ENCODE results near the gene TPK1.

The TPK1 gene

GRCh38 chr7:144771174-144771573 is 64.7 kb downstream of the TPK1 start:
- TF ChIP-seq, protein P1, sequence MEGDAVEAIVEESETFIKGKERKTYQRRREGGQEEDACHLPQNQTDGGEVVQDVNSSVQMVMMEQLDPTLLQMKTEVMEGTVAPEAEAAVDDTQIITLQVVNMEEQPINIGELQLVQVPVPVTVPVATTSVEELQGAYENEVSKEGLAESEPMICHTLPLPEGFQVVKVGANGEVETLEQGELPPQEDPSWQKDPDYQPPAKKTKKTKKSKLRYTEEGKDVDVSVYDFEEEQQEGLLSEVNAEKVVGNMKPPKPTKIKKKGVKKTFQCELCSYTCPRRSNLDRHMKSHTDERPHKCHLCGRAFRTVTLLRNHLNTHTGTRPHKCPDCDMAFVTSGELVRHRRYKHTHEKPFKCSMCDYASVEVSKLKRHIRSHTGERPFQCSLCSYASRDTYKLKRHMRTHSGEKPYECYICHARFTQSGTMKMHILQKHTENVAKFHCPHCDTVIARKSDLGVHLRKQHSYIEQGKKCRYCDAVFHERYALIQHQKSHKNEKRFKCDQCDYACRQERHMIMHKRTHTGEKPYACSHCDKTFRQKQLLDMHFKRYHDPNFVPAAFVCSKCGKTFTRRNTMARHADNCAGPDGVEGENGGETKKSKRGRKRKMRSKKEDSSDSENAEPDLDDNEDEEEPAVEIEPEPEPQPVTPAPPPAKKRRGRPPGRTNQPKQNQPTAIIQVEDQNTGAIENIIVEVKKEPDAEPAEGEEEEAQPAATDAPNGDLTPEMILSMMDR (IDR thresholded peaks at IDR 0.05; ENCODE audit: low read length, missing control alignments): no peak
- DNase-seq (ENCODE audit: low read depth): no peak
- no peak overlapping the region for H3K4me3 ChIP-seq (replicated peaks; ENCODE audit: low read depth, low read length)

GRCh38 chr7:144769352-144769751 is 66.5 kb downstream of the TPK1 start:
- DNase-seq (ENCODE audit: low read depth): no peak
- TF ChIP-seq, protein P1 (IDR thresholded peaks at IDR 0.05; ENCODE audit: low read length, missing control alignments): no peak

GRCh38 chr7:144768633-144769032 is 67.2 kb downstream of the TPK1 start:
- DNase-seq (ENCODE audit: low read depth): no peak
- TF ChIP-seq, protein P1 (IDR thresholded peaks at IDR 0.05; ENCODE audit: low read length, missing control alignments): no peak
- no peak overlapping the region for H3K4me3 ChIP-seq (replicated peaks; ENCODE audit: low read depth, low read length)

More at GRCh38 chr7:144769352-144769751, 66.5 kb downstream of the TPK1 start:
- H3K4me3 ChIP-seq (replicated peaks; ENCODE audit: low read depth, low read length): no peak overlapping the region

- TF ChIP-seq, protein P1 (IDR thresholded peaks at IDR 0.05; ENCODE audit: low read length, missing control alignments): no peak
- no peak overlapping the region for H3K4me3 ChIP-seq (replicated peaks; ENCODE audit: low read depth, low read length)
- DNase-seq (ENCODE audit: low read depth): no peak
These were observed 72.6 kb downstream of the TPK1 start for GRCh38 chr7:144763291-144763690.

DNA sequence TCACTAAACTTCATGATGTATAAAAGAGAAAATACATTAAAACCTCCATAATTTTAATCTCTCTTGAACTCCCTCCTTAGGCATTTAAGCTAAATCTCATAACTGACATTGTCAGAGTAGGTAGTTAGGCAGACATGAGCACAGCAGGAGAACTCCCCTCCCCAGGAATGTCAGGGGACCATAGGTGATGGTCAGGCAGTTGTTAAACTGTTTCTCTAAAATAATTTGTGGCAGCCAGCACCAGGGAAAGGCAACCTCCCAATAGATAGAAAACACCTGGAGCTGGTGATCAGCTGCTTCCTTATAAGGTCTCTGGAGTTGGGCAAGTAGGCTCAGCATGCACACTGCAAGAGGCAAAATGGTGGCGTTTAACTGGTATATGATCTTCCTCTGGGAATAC is 73.0 kb downstream of the TPK1 start:
- no peak overlapping the region for H3K4me3 ChIP-seq (replicated peaks; ENCODE audit: low read depth, low read length)
- TF ChIP-seq, protein P1 (IDR thresholded peaks at IDR 0.05; ENCODE audit: low read length, missing control alignments): no peak

GRCh38 chr7:144761493-144761892 is 74.4 kb downstream of the TPK1 start:
- DNase-seq (ENCODE audit: low read depth): no peak
- TF ChIP-seq, protein P1 (IDR thresholded peaks at IDR 0.05; ENCODE audit: low read length, missing control alignments): no peak
- no peak overlapping the region for H3K4me3 ChIP-seq (replicated peaks; ENCODE audit: low read depth, low read length)

More for the DNA sequence above, 73.0 kb downstream of the TPK1 start:
- DNase-seq (ENCODE audit: low read depth): no peak

- DNase-seq (ENCODE audit: low read depth): no peak
- H3K4me3 ChIP-seq (replicated peaks; ENCODE audit: low read depth, low read length): no peak overlapping the region
- TF ChIP-seq, protein P1 (IDR thresholded peaks at IDR 0.05; ENCODE audit: low read length, missing control alignments): no peak
These were observed 76.2 kb downstream of the TPK1 start for GRCh38 chr7:144759653-144760052.
